Measurements from ENCODE around the gene FAM209B. TPM values are rescaled to one million over a fixed set of nuclear protein-coding genes. Genes with fewer than 3 reads are reported as not detected.

The FAM209B gene
- total and polyA plus RNA-seq, 10 of the 15 experiments (the other 5 are each of a cell fraction or from before 2014, with no cell fraction given), result 0.22 to 0.77 (median 0.41) TPM; not detected in 2

GRCh38 chr20:56527521-56527920 lies 5.5 kb upstream of the FAM209B start:
- TF ChIP-seq PKNOX1 (IDR thresholded peaks at IDR 0.05) (no peak), ASH2L (IDR thresholded peaks at IDR 0.05; ENCODE audit: borderline replicate concordance, low read depth) (no peak), EP300 (IDR thresholded peaks at IDR 0.05; ENCODE audit: borderline replicate concordance in 1 of 2, control insufficient read depth in 1 of 2, low read depth in 2 of 2, low read length in 2 of 2) (no peak)
- Histone ChIP-seq H3K27ac (ENCODE audit: control insufficient read depth, insufficient read depth) (no peak overlapping the region), H3K79me2 (ENCODE audit: control insufficient read depth, insufficient read depth, low read length) (no peaks in the 10 kb centered on the region), H3K4me2 (ENCODE audit: control insufficient read depth, insufficient read depth) (no peak overlapping the region), H3K27me3 (replicated peaks in 1 of 2; ENCODE audit: control insufficient read depth in 2 of 2, insufficient read depth in 2 of 2, low read length in 1 of 2) (no peaks in the 10 kb centered on the region), H3K9me3 (replicated peaks; ENCODE audit: control insufficient read depth, insufficient read depth, low read length) (no peaks in the 10 kb centered on the region), H3K4me1 (ENCODE audit: control insufficient read depth, insufficient read depth, low read length) (no peaks in the 10 kb centered on the region), H3K9ac (ENCODE audit: control insufficient read depth, insufficient read depth, low read length) (no peak overlapping the region), H3K4me3 (no peak overlapping the region), H4K20me1 (ENCODE audit: control insufficient read depth, insufficient read depth) (no peaks in the 10 kb centered on the region), H3K36me3 (ENCODE audit: control insufficient read depth in 2 of 2, insufficient read depth in 2 of 2, low read length in 1 of 2) (no peaks in the 10 kb centered on the region), H2AFZ (ENCODE audit: control insufficient read depth, low read depth, low read length) (no peak overlapping the region)
- in situ Hi-C loops (cut with MboI) (no loop called here), intact Hi-C loops (cut with micrococcal nuclease; ENCODE audit: unreplicated experiment) (no loop called here)
- no TSS peak for BruUV-seq (replicated peaks)
- no peak for ATAC-seq
- ChIA-PET SMC1A (ENCODE audit: uncharacterized antibody, unreplicated experiment) (no interaction called here), POLR2A (no interaction called here), CTCF (no interaction called here), RAD21 (ENCODE audit: unreplicated experiment) (no interaction called here)
- no peak for DNase-seq (ENCODE audit: low read depth, low spot score)
- 72% methylated on average over 7 of the region's 7 CpGs for WGBS (ENCODE audit: insufficient coverage, insufficient replicate concordance, low lambda C conversion rate, missing lambda C conversion rate)
- no peak for FAIRE-seq

GRCh38 chr20:56537997-56538396 lies 5.0 kb downstream of the FAM209B start:
- H3K4me1 ChIP-seq (ENCODE audit: control insufficient read depth, insufficient read depth, low read length), result no peaks in the 10 kb centered on the region
- no peaks in the 10 kb centered on the region for H3K36me3 ChIP-seq (ENCODE audit: control insufficient read depth in 2 of 2, insufficient read depth in 2 of 2, low read length in 1 of 2)
- DNase-seq (ENCODE audit: low read depth, low spot score), result no peak
- H3K27me3 ChIP-seq (replicated peaks in 1 of 2; ENCODE audit: control insufficient read depth in 2 of 2, insufficient read depth in 2 of 2, low read length in 1 of 2), result no peaks in the 10 kb centered on the region
- TF ChIP-seq RELB (IDR thresholded peaks at IDR 0.05; ENCODE audit: low read depth) (no peak), MTA3 (IDR thresholded peaks at IDR 0.05; ENCODE audit: borderline replicate concordance, low read length) (no peak), RBBP5 (conservative IDR thresholded peaks at IDR 0.05) (no peak), ZSCAN29 (IDR thresholded peaks at IDR 0.05) (no peak), POLR2A (IDR thresholded peaks at IDR 0.05; ENCODE audit: low read depth, low read length) (no peak), TARDBP (IDR thresholded peaks at IDR 0.05; ENCODE audit: borderline replicate concordance) (no peak)
- H3K4me3 ChIP-seq, result no peak overlapping the region
- SMC1A ChIA-PET (ENCODE audit: uncharacterized antibody, unreplicated experiment), result interaction anchor here (0.6 kb wide), 1 partner anchor 57 kb away, joined by 3 read pairs; no protein-coding TSS in a partner anchor
- no peak overlapping the region for H3K27ac ChIP-seq (ENCODE audit: control insufficient read depth, insufficient read depth)
- H3K9me3 ChIP-seq (replicated peaks; ENCODE audit: control insufficient read depth, insufficient read depth, low read length), result no peaks in the 10 kb centered on the region
- no peak for FAIRE-seq
- ATAC-seq, result no peak
- in situ Hi-C loops (cut with MboI), result no loop called here
- POLR2A ChIA-PET, result no interaction called here
- no peaks in the 10 kb centered on the region for H3K79me2 ChIP-seq (ENCODE audit: control insufficient read depth, insufficient read depth, low read length)
- H4K20me1 ChIP-seq (ENCODE audit: control insufficient read depth, insufficient read depth), result no peaks in the 10 kb centered on the region
- WGBS (ENCODE audit: insufficient coverage, insufficient replicate concordance, low lambda C conversion rate, missing lambda C conversion rate), result 58% methylated on average over 3 of the region's 3 CpGs
- intact Hi-C loops (cut with micrococcal nuclease; ENCODE audit: unreplicated experiment), result no loop called here
- RAD21 ChIA-PET (ENCODE audit: unreplicated experiment), result no interaction called here
- H3K9ac ChIP-seq (ENCODE audit: control insufficient read depth, insufficient read depth, low read length), result no peak overlapping the region
- no peak overlapping the region for H3K4me2 ChIP-seq (ENCODE audit: control insufficient read depth, insufficient read depth)
- no TSS peak for BruUV-seq (replicated peaks)
- H2AFZ ChIP-seq (ENCODE audit: control insufficient read depth, low read depth, low read length), result no peak overlapping the region
- CTCF ChIA-PET, result interaction anchor here (3.7 kb wide), 1 partner anchor 12 kb away, joined by 13 read pairs; no protein-coding TSS in a partner anchor
